ENCODE measurements around the gene THAP4. TPM values are rescaled to one million over a fixed set of nuclear protein-coding genes. Genes with fewer than 3 reads are reported as not detected.
"Not testable (repeated sequence)": the region's sequence is repeated elsewhere in the genome, so short reads cannot be mapped to it uniquely, and the experiment has no call there.

THAP4 gene
- polyA plus RNA-seq, 1 donor (not counting 4 experiments of a cell fraction or from before 2014, with no cell fraction given): 30.3 TPM

GRCh38 chr2:241666627-241667400 is 29.9 kb upstream of the THAP4 start:
- H2AFZ ChIP-seq (ENCODE audit: control insufficient read depth, low read length): no peak overlapping the region
- no peaks in the 10 kb centered on the region for H3K9me3 ChIP-seq (ENCODE audit: control insufficient read depth, low read depth, low read length)
- FAIRE-seq (no peak), DNase-seq (ENCODE audit: low read depth, low spot score) (no peak)
- peaks cover 14 to 26% of the 10 kb centered on the region in 2 experiments for H3K36me3 ChIP-seq (ENCODE audit: control insufficient read depth in 2 of 2, extremely low read depth in 1 of 2, insufficient read depth in 2 of 2, low read length in 2 of 2)
- H3K9ac ChIP-seq (ENCODE audit: control insufficient read depth, extremely low read depth, insufficient read depth, low read length): no peak overlapping the region
- no peak overlapping the region for H3K4me2 ChIP-seq (ENCODE audit: control insufficient read depth, extremely low read depth, insufficient read depth, low read depth, low read length)
- H3K79me2 ChIP-seq (ENCODE audit: control insufficient read depth, insufficient read depth, low read length): peaks cover 2% of the 10 kb centered on the region
- no peak overlapping the region for H3K27ac ChIP-seq (ENCODE audit: control insufficient read depth, insufficient read depth, low read length)
- H3K9me1 ChIP-seq (ENCODE audit: control insufficient read depth, extremely low read depth, insufficient read depth, low read length): no peaks in the 10 kb centered on the region
- H4K20me1 ChIP-seq (ENCODE audit: control insufficient read depth, extremely low read depth, insufficient read depth, low read length): peaks cover 2% of the 10 kb centered on the region
- H3K4me3 ChIP-seq (ENCODE audit: control insufficient read depth in 2 of 3, extremely low read depth in 1 of 3, insufficient read depth in 2 of 3, low read depth in 1 of 3, low read length in 3 of 3): no peak overlapping the region
- peaks cover 16% of the 10 kb centered on the region for H3K4me1 ChIP-seq (ENCODE audit: control insufficient read depth, extremely low read depth, insufficient read depth, low read length)
- no peaks in the 10 kb centered on the region for H3K27me3 ChIP-seq (ENCODE audit: control insufficient read depth, extremely low read depth, insufficient read depth, low read length)
- TF ChIP-seq CTCF (optimal IDR thresholded peaks at IDR 0.05 in 1 of 3, IDR thresholded peaks at IDR 0.05 in 1 of 3, conservative IDR thresholded peaks at IDR 0.05 in 1 of 3; ENCODE audit: extremely low read depth in 1 of 3, insufficient read depth in 2 of 3, low read length in 3 of 3) (no peak), EZH2 (IDR thresholded peaks at IDR 0.05; ENCODE audit: low read length) (no peak)
- dilution Hi-C loops (cut with MboI; ENCODE audit: extremely low pct_ligation_motif_present, low sequenced_read_pairs): no loop called here

- no peak overlapping the region for H3K4me2 ChIP-seq (ENCODE audit: control insufficient read depth, extremely low read depth, insufficient read depth, low read depth, low read length)
Observed at GRCh38 chr2:241665731-241666440, 28.9 kb upstream of the THAP4 start.

GRCh38 chr2:241662731-241663130 is 25.8 kb upstream of the THAP4 start:
- H3K36me3 ChIP-seq (ENCODE audit: control insufficient read depth in 2 of 2, extremely low read depth in 1 of 2, insufficient read depth in 2 of 2, low read length in 2 of 2): peaks cover 9 to 24% of the 10 kb centered on the region in 2 experiments
- H2AFZ ChIP-seq (ENCODE audit: control insufficient read depth, low read length); dilution Hi-C loops (cut with MboI; ENCODE audit: extremely low pct_ligation_motif_present, low sequenced_read_pairs): not testable (repeated sequence)

More at GRCh38 chr2:241665731-241666440, 28.9 kb upstream of the THAP4 start:
- Histone ChIP-seq H4K20me1 (ENCODE audit: control insufficient read depth, extremely low read depth, insufficient read depth, low read length) (peaks cover 2% of the 10 kb centered on the region), H3K9ac (ENCODE audit: control insufficient read depth, extremely low read depth, insufficient read depth, low read length) (peak overlapping the region; percentile 70), H3K4me3 (ENCODE audit: control insufficient read depth in 2 of 3, extremely low read depth in 1 of 3, insufficient read depth in 2 of 3, low read depth in 1 of 3, low read length in 3 of 3) (no peak overlapping the region), H2AFZ (ENCODE audit: control insufficient read depth, low read length) (no peak overlapping the region), H3K9me3 (ENCODE audit: control insufficient read depth, low read depth, low read length) (no peaks in the 10 kb centered on the region), H3K4me1 (ENCODE audit: control insufficient read depth, extremely low read depth, insufficient read depth, low read length) (peaks cover 16% of the 10 kb centered on the region), H3K36me3 (ENCODE audit: control insufficient read depth in 2 of 2, extremely low read depth in 1 of 2, insufficient read depth in 2 of 2, low read length in 2 of 2) (peaks cover 17 to 30% of the 10 kb centered on the region in 2 experiments), H3K79me2 (ENCODE audit: control insufficient read depth, insufficient read depth, low read length) (peaks cover 2% of the 10 kb centered on the region), H3K9me1 (ENCODE audit: control insufficient read depth, extremely low read depth, insufficient read depth, low read length) (no peaks in the 10 kb centered on the region), H3K27ac (ENCODE audit: control insufficient read depth, insufficient read depth, low read length) (peak overlapping the region; percentile 74), H3K27me3 (ENCODE audit: control insufficient read depth, extremely low read depth, insufficient read depth, low read length) (no peaks in the 10 kb centered on the region)
- FAIRE-seq (no peak), DNase-seq (ENCODE audit: low read depth, low spot score) (no peak)
- TF ChIP-seq CTCF (optimal IDR thresholded peaks at IDR 0.05 in 1 of 3, IDR thresholded peaks at IDR 0.05 in 1 of 3, conservative IDR thresholded peaks at IDR 0.05 in 1 of 3; ENCODE audit: extremely low read depth in 1 of 3, insufficient read depth in 2 of 3, low read length in 3 of 3) (no peak), EZH2 (IDR thresholded peaks at IDR 0.05; ENCODE audit: low read length) (no peak)
- dilution Hi-C loops (cut with MboI; ENCODE audit: extremely low pct_ligation_motif_present, low sequenced_read_pairs): no loop called here

More at GRCh38 chr2:241662731-241663130, 25.8 kb upstream of the THAP4 start:
- H3K4me3 ChIP-seq (ENCODE audit: control insufficient read depth in 2 of 3, extremely low read depth in 1 of 3, insufficient read depth in 2 of 3, low read depth in 1 of 3, low read length in 3 of 3); H3K4me2 ChIP-seq (ENCODE audit: control insufficient read depth, extremely low read depth, insufficient read depth, low read depth, low read length); DNase-seq (ENCODE audit: low read depth, low spot score); H3K27ac ChIP-seq (ENCODE audit: control insufficient read depth, insufficient read depth, low read length); H4K20me1 ChIP-seq (ENCODE audit: control insufficient read depth, extremely low read depth, insufficient read depth, low read length); H3K79me2 ChIP-seq (ENCODE audit: control insufficient read depth, insufficient read depth, low read length); H3K9me1 ChIP-seq (ENCODE audit: control insufficient read depth, extremely low read depth, insufficient read depth, low read length); H3K27me3 ChIP-seq (ENCODE audit: control insufficient read depth, extremely low read depth, insufficient read depth, low read length); FAIRE-seq; H3K9ac ChIP-seq (ENCODE audit: control insufficient read depth, extremely low read depth, insufficient read depth, low read length); H3K9me3 ChIP-seq (ENCODE audit: control insufficient read depth, low read depth, low read length): not testable (repeated sequence)
- H3K4me1 ChIP-seq (ENCODE audit: control insufficient read depth, extremely low read depth, insufficient read depth, low read length): peaks cover 16% of the 10 kb centered on the region

Measured in keratinocyte (primary cell).